Measurements from ENCODE around the gene EIF2B5. TPM values are rescaled to one million over a fixed set of nuclear protein-coding genes. Genes with fewer than 3 reads are reported as not detected.

EIF2B5 gene
- total and polyA plus RNA-seq, 9 of the 15 experiments (the other 6 are each of a cell fraction or from before 2014, with no cell fraction given), result 19.1 to 92.4 (median 74.0) TPM

- TF ChIP-seq SAP30 (IDR thresholded peaks at IDR 0.05; ENCODE audit: borderline replicate concordance, insufficient read depth, low read depth, low read length, poor library complexity, severe bottlenecking) (peak; percentile 29), RERE (CRISPR knock-in tag; IDR thresholded peaks at IDR 0.05; ENCODE audit: borderline replicate concordance) (no peak), POLR2H (tag; IDR thresholded peaks at IDR 0.05; ENCODE audit: low read depth) (no peak), ETS1 (conservative IDR thresholded peaks at IDR 0.05; ENCODE audit: control insufficient read depth, low read depth, low read length) (peak; percentile 81), RBM39 (optimal IDR thresholded peaks at IDR 0.05; ENCODE audit: low read depth, low read length) (peak; percentile 30), TAF1 (IDR thresholded peaks at IDR 0.05; ENCODE audit: control insufficient read depth, extremely low read depth, insufficient read depth, low read length, severe bottlenecking) (peak; percentile 49), ZNF695 (CRISPR knock-in tag; IDR thresholded peaks at IDR 0.05) (no peak), VEZF1 (CRISPR knock-in tag; IDR thresholded peaks at IDR 0.05) (peak; percentile 62), USF1 (CRISPR knock-in tag; IDR thresholded peaks at IDR 0.05) (peak; percentile 69), TRIM24 (IDR thresholded peaks at IDR 0.05) (peak in 1 of 2 experiments; percentile 8; a peak in 1 of 4 replicates), FOXM1 (IDR thresholded peaks at IDR 0.05; ENCODE audit: low read depth) (no peak), FOXM1 (CRISPR knock-in tag; IDR thresholded peaks at IDR 0.05; ENCODE audit: low read depth) (0 out of 2 replicates have a peak, but pooled peaks have one; percentile 71), E2F4 (CRISPR knock-in tag; IDR thresholded peaks at IDR 0.05; ENCODE audit: low read depth) (0 out of 2 replicates have a peak, but pooled peaks have one; percentile 49), ZNF583 (CRISPR knock-in tag; IDR thresholded peaks at IDR 0.05) (peak; percentile 55; the same call in 1 of the 2 replicates), CHCHD3 (CRISPR knock-in tag; IDR thresholded peaks at IDR 0.05) (0 out of 2 replicates have a peak, but pooled peaks have one; percentile 21)
These were observed 1.1 kb upstream of the EIF2B5 start (continued) for GRCh38 chr3:184133840-184134745.
